IMR-90 (cell line): ENCODE data around the gene OSER1.

ENCODE experiments used
- CEBPB ChIP-seq: IDR thresholded peaks from 2 replicates; pipeline ENCODE4 v1.6.1; 2012; ENCODE audit warnings: low read depth, low read length, improper control_type of control experiment
- POLR2A ChIP-seq: IDR thresholded peaks from 2 replicates; pipeline ENCODE4 v1.6.1; 2012; ENCODE audit warnings: mild to moderate bottlenecking, low read depth, low read length
- TF ChIP-seq, protein P1 (sequence below): conservative IDR thresholded peaks from 2 replicates; pipeline ENCODE4 v1.5.1; 2012; ENCODE audit warnings: mild to moderate bottlenecking, low read depth, low read length, improper control_type of control experiment

GRCh38 chr20:44209686-44210405, 725 bp downstream of the OSER1 start:
- TF ChIP-seq, protein P1, sequence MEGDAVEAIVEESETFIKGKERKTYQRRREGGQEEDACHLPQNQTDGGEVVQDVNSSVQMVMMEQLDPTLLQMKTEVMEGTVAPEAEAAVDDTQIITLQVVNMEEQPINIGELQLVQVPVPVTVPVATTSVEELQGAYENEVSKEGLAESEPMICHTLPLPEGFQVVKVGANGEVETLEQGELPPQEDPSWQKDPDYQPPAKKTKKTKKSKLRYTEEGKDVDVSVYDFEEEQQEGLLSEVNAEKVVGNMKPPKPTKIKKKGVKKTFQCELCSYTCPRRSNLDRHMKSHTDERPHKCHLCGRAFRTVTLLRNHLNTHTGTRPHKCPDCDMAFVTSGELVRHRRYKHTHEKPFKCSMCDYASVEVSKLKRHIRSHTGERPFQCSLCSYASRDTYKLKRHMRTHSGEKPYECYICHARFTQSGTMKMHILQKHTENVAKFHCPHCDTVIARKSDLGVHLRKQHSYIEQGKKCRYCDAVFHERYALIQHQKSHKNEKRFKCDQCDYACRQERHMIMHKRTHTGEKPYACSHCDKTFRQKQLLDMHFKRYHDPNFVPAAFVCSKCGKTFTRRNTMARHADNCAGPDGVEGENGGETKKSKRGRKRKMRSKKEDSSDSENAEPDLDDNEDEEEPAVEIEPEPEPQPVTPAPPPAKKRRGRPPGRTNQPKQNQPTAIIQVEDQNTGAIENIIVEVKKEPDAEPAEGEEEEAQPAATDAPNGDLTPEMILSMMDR = no peak
- TF ChIP-seq POLR2A (no peak), CEBPB (0 out of 2 replicates have a peak, but pooled peaks have one; percentile 23)
